Caco-2 (cell line): ENCODE measurements around the gene RRP12. TPM values are rescaled to one million over a fixed set of nuclear protein-coding genes. Genes with fewer than 3 reads are reported as not detected.

Experiments used
- Bru-seq: library from RNA; stranded (reverse); fragments of 400-500 nt; gene quantifications from one replicate; lab custom pipeline; 2021; lab: Mats Ljungman, UMichigan
- BruChase-seq, 2 experiments: library from RNA; stranded (reverse); fragments of 400-500 nt; gene quantifications; one replicate each; lab custom pipeline; 2021; lab: Mats Ljungman, UMichigan
- BruUV-seq: library from RNA; stranded (reverse); fragments of 400-500 nt; replicated peaks from 2 replicates; lab custom pipeline; 2021; lab: Mats Ljungman, UMichigan
- CTCF ChIA-PET: fragments of 300-600 bp; sonication (Branson Sonifier 250); formaldehyde crosslinking; loops from one replicate; lab custom pipeline; 2022; ENCODE audit warnings: antibody characterized with exemption; lab: Charles Lee
- POLR2A ChIA-PET: fragments of 300-600 bp; sonication (Branson Sonifier 250); formaldehyde crosslinking; loops from one replicate; lab custom pipeline; 2022; ENCODE audit warnings: antibody characterized with exemption; lab: Charles Lee
- DNase-seq, 2 experiments: peaks; one replicate each; pipeline versions ENCODE4 v3.0.0 to v3.0.0-alpha.2; 2020 to 2022
- H3K27me3 ChIP-seq: replicated peaks from 2 replicates; pipeline ENCODE4 v1.6.0; 2011; ENCODE audit warnings: low read length; ENCODE audit not compliant: control insufficient read depth, insufficient read depth
- H3K36me3 ChIP-seq: 2 replicates; pipeline ENCODE4 v1.5.1; 2011; ENCODE audit warnings: low read length; ENCODE audit not compliant: control insufficient read depth, insufficient read depth
- H3K4me1 ChIP-seq: fragments of 250-450 bp; sonication (Bioruptor Pico); 2 replicates; pipeline ENCODE4 v1.5.1; 2020; ENCODE audit warnings: mild to moderate bottlenecking
- H3K4me3 ChIP-seq: 2 replicates; pipeline ENCODE4 v1.5.1; 2011; ENCODE audit warnings: low read depth, mild to moderate bottlenecking, control low read depth, low read length
- H3K9me3 ChIP-seq: fragments of 250-450 bp; sonication (Bioruptor Pico); 2 replicates; pipeline ENCODE4 v1.5.1; 2020; ENCODE audit warnings: mild to moderate bottlenecking, moderate library complexity
- H3K27ac Mint-ChIP-seq: one replicate; pipeline ENCODE4 v1.8.0; 2022; ENCODE audit warnings: mixed read lengths; ENCODE audit not compliant: unreplicated experiment
- H3K27me3 Mint-ChIP-seq: one replicate; pipeline ENCODE4 v1.8.0; 2022; ENCODE audit warnings: mixed read lengths; ENCODE audit not compliant: insufficient read depth, unreplicated experiment
- H3K36me3 Mint-ChIP-seq: one replicate; pipeline ENCODE4 v1.8.0; 2022; ENCODE audit warnings: mild to moderate bottlenecking, mixed read lengths; ENCODE audit not compliant: insufficient read depth, unreplicated experiment
- H3K4me1 Mint-ChIP-seq: one replicate; pipeline ENCODE4 v1.8.0; 2022; ENCODE audit warnings: low read depth, mixed read lengths; ENCODE audit not compliant: unreplicated experiment
- H3K4me3 Mint-ChIP-seq: one replicate; pipeline ENCODE4 v1.8.0; 2022; ENCODE audit warnings: mild to moderate bottlenecking, moderate library complexity, mixed read lengths; ENCODE audit not compliant: unreplicated experiment
- H3K9me3 Mint-ChIP-seq: one replicate; pipeline ENCODE4 v1.8.0; 2022; ENCODE audit warnings: mixed read lengths; ENCODE audit not compliant: unreplicated experiment
- intact Hi-C: fragments of 100-400 bp; cut with micrococcal nuclease; formaldehyde crosslinking; loops from one replicate; pipeline ENCODE4 v1.10.0; 2022; ENCODE audit not compliant: unreplicated experiment
- long read RNA-seq: library from polyadenylated mRNA; stranded (forward); transcript quantifications from one replicate; pipeline ENCODE4 v2.0.0, GENCODE V29; 2022
- total RNA-seq: library from RNA; stranded (reverse); gene quantifications from 2 replicates; pipeline ENCODE4 v1.2.3, GENCODE V29; 2022
- TF ChIP-seq, protein P1 (sequence below), 2 experiments: fragments of 200-600 bp in 1 of 2; IDR thresholded peaks; 1 replicate in 1 of 2; 2 replicates in 1 of 2; pipeline versions ENCODE4 v1.5.1 to v1.8.0; 2011 to 2022; ENCODE audit warnings: antibody characterized with exemption in 1 of 2, control low read depth in 1 of 2, inconsistent platforms in 1 of 2, low read depth in 1 of 2, low read length in 1 of 2, mild to moderate bottlenecking in 1 of 2, moderate library complexity in 1 of 2; ENCODE audit not compliant: insufficient read depth in 1 of 2, severe bottlenecking in 1 of 2, unreplicated experiment in 1 of 2

Gene RRP12, protein sequence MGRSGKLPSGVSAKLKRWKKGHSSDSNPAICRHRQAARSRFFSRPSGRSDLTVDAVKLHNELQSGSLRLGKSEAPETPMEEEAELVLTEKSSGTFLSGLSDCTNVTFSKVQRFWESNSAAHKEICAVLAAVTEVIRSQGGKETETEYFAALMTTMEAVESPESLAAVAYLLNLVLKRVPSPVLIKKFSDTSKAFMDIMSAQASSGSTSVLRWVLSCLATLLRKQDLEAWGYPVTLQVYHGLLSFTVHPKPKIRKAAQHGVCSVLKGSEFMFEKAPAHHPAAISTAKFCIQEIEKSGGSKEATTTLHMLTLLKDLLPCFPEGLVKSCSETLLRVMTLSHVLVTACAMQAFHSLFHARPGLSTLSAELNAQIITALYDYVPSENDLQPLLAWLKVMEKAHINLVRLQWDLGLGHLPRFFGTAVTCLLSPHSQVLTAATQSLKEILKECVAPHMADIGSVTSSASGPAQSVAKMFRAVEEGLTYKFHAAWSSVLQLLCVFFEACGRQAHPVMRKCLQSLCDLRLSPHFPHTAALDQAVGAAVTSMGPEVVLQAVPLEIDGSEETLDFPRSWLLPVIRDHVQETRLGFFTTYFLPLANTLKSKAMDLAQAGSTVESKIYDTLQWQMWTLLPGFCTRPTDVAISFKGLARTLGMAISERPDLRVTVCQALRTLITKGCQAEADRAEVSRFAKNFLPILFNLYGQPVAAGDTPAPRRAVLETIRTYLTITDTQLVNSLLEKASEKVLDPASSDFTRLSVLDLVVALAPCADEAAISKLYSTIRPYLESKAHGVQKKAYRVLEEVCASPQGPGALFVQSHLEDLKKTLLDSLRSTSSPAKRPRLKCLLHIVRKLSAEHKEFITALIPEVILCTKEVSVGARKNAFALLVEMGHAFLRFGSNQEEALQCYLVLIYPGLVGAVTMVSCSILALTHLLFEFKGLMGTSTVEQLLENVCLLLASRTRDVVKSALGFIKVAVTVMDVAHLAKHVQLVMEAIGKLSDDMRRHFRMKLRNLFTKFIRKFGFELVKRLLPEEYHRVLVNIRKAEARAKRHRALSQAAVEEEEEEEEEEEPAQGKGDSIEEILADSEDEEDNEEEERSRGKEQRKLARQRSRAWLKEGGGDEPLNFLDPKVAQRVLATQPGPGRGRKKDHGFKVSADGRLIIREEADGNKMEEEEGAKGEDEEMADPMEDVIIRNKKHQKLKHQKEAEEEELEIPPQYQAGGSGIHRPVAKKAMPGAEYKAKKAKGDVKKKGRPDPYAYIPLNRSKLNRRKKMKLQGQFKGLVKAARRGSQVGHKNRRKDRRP (N-terminal part only)
- total RNA-seq, result 69.3 and 70.5 TPM in 2 replicates
- percentile 53 among the genes with signal in this experiment for Bru-seq, nascent RNA
- BruChase-seq, experiment 1, labeled RNA remaining after a 2-hour chase, result percentile 58 among the genes with signal in this experiment
- BruChase-seq, experiment 2, labeled RNA remaining after a 6-hour chase, result percentile 71 among the genes with signal in this experiment
- long read RNA-seq, full-length matches to known transcripts, result 53 of 115 reads
- long read RNA-seq, partial matches to known transcripts, result 45 of 115 reads
- long read RNA-seq, other reads (novel, unspliced or antisense), result 17 of 115 reads

DNA sequence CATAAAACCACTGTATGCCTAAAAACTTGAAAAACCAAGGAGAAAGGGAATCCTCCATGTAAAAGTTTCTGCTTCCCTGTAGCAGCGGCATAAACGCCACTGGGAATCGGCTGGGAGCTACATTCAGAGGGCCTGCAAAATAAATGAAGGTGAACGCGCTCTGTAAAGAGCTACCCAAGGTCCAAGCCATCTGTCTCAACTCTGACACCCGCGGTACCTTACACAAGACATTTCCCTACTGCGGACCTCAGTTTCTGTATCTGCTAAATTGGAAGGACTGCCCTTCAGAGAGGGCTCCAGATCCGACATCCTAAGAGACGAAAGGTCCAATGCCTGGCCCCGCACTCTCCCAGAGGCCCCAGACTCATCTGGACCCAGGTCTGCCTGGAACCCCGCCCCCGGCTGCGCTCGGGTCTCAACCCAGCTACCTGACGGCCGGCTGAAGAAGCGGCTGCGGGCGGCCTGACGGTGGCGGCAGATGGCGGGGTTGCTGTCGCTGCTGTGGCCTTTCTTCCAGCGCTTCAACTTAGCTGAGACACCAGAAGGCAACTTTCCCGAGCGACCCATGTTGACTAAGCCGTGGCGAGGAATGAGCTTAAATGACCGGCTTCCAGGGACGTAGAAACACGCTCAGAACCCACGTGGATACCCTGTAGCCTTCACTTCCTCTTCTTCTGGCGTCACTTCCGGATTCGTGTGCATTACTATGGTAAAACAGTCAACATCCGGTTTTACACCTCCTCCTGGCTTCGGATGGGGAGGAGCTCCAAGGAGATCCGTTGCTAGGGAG is at the start of gene RRP12:
Gene RRP12 (minus strand): TSS at position 676 of the 790 bp plus-strand sequence. CDS start 109 bp downstream, at position 567.
- ChIA-PET POLR2A (interaction anchor here (0.5 to 1.3 kb wide), 14 partner anchors 18 to 530 kb away, joined by 3 to 12 read pairs (median 4); partner anchors contain the start of genes ARHGAP19, AVPI1, UBTD1 and ZFYVE27), CTCF (interaction anchor here (0.5 to 1.6 kb wide), 10 partner anchors 9 to 364 kb away, joined by 3 to 6 read pairs (median 3); no protein-coding TSS in a partner anchor)
- Histone ChIP-seq H3K36me3 (no peaks in the 10 kb centered on the region; the same call in 1 of the 2 replicates), H3K4me1 (no peaks in the 10 kb centered on the region), H3K9me3 (no peaks in the 10 kb centered on the region), H3K27me3 (no peaks in the 10 kb centered on the region), H3K4me3 (peak within 1 kb of the TSS; percentile 89)
- Mint-ChIP-seq H3K27ac (peak within 1 kb of the TSS; percentile 95), H3K9me3 (no peaks in the 10 kb centered on the region), H3K27me3 (no peaks in the 10 kb centered on the region), H3K36me3 (peaks cover 31% of the 10 kb centered on the region), H3K4me1 (no peaks in the 10 kb centered on the region), H3K4me3 (peak within 1 kb of the TSS; percentile 92)
- peak; percentile 93 to 94 for DNase-seq
- TSS peak; percentile 85 for BruUV-seq
- intact Hi-C loops, result loop anchor here (1.0 to 10.0 kb wide), 2 partner anchors 109 to 334 kb away; partner anchors contain the start of genes ARHGAP19 and ZFYVE27
- TF ChIP-seq, protein P1, sequence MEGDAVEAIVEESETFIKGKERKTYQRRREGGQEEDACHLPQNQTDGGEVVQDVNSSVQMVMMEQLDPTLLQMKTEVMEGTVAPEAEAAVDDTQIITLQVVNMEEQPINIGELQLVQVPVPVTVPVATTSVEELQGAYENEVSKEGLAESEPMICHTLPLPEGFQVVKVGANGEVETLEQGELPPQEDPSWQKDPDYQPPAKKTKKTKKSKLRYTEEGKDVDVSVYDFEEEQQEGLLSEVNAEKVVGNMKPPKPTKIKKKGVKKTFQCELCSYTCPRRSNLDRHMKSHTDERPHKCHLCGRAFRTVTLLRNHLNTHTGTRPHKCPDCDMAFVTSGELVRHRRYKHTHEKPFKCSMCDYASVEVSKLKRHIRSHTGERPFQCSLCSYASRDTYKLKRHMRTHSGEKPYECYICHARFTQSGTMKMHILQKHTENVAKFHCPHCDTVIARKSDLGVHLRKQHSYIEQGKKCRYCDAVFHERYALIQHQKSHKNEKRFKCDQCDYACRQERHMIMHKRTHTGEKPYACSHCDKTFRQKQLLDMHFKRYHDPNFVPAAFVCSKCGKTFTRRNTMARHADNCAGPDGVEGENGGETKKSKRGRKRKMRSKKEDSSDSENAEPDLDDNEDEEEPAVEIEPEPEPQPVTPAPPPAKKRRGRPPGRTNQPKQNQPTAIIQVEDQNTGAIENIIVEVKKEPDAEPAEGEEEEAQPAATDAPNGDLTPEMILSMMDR (IDR thresholded peaks at IDR 0.05; ENCODE audit: insufficient read depth in 1 of 2, low read depth in 1 of 2, low read length in 1 of 2, severe bottlenecking in 1 of 2, unreplicated experiment in 1 of 2), result peak in 1 of 2 experiments; percentile 39

DNA sequence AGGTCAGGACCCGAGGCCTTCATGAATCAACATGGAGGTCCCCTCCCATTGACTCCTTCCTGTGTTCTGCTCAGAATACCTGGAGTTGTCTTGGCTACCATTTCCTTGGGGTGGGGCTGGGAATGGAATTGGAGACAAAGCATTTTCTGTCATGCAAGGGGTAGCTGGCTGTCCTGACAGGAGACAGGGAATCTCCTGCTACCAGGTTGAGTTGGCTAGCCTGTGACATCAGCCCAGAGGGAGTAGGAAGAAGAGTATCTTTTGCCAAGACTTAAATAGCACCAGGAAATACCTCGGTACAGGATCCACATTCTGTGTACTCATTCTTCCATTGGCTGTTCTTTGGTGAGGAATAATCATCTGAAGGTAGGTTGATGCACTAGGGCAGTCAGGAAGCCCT is 49.7 kb upstream of the RRP12 start:
- Mint-ChIP-seq H3K4me3 (no peak overlapping the region), H3K9me3 (no peaks in the 10 kb centered on the region), H3K4me1 (no peaks in the 10 kb centered on the region), H3K27ac (no peak overlapping the region), H3K36me3 (peaks cover 54% of the 10 kb centered on the region), H3K27me3 (no peaks in the 10 kb centered on the region)
- ChIA-PET CTCF (no interaction called here), POLR2A (no interaction called here)
- intact Hi-C loops, result no loop called here
- BruUV-seq, result no TSS peak
- no peak for DNase-seq
- no peak overlapping the region for H3K4me3 ChIP-seq
- peaks cover 2% of the 10 kb centered on the region; the same call in 1 of the 2 replicates for H3K36me3 ChIP-seq
- H3K4me1 ChIP-seq, result peaks cover 6% of the 10 kb centered on the region
- no peaks in the 10 kb centered on the region for H3K27me3 ChIP-seq
- no peaks in the 10 kb centered on the region for H3K9me3 ChIP-seq
- TF ChIP-seq, protein P1 (IDR thresholded peaks at IDR 0.05; ENCODE audit: insufficient read depth in 1 of 2, low read depth in 1 of 2, low read length in 1 of 2, severe bottlenecking in 1 of 2, unreplicated experiment in 1 of 2), result no peak
